GM18873 (cell line): ENCODE measurements around the gene SLC25A23.
"Not testable (repeated sequence)": the region's sequence is repeated elsewhere in the genome, so short reads cannot be mapped to it uniquely, and the experiment has no call there.

Source experiments
- ATAC-seq: cut with Tn5 transposase; IDR thresholded peaks from one replicate; pipeline ENCODE4 v1.9.1; 2021; ENCODE audit warnings: mild to moderate bottlenecking, moderate library complexity, moderate number of reproducible peaks; ENCODE audit not compliant: unreplicated experiment, low FRiP score

The SLC25A23 gene

GRCh38 chr19:6406401-6406800, 53.2 kb downstream of the SLC25A23 start:
- ATAC-seq: no peak

- no peak for ATAC-seq
Measured at GRCh38 chr19:6402837-6403608, 56.6 kb downstream of the SLC25A23 start.

- ATAC-seq: no peak
Measured at GRCh38 chr19:6402058-6402457, 57.5 kb downstream of the SLC25A23 start.

- not testable (repeated sequence) for ATAC-seq
Measured at GRCh38 chr19:6400062-6400944, 59.3 kb downstream of the SLC25A23 start.

GRCh38 chr19:6396305-6396704, 63.3 kb downstream of the SLC25A23 start:
- no peak for ATAC-seq

GRCh38 chr19:6394831-6395230, 64.8 kb downstream of the SLC25A23 start:
- no peak for ATAC-seq

GRCh38 chr19:6393983-6394412, 65.6 kb downstream of the SLC25A23 start:
- no peak for ATAC-seq

- peak; percentile 72 for ATAC-seq
Measured at GRCh38 chr19:6393074-6393982, 66.3 kb downstream of the SLC25A23 start, which contains the start of gene GTF2F1. TSS of gene GTF2F1 (minus strand) at chr19:6393164. CDS start at chr19:6392995, 169 bp downstream.

- ATAC-seq: no peak
Measured at GRCh38 chr19:6392221-6393073, 67.1 kb downstream of the SLC25A23 start.
